SHP77 (cell line): ENCODE results near the gene SPCS3.
"Not testable (repeated sequence)": the region's sequence is repeated elsewhere in the genome, so short reads cannot be mapped to it uniquely, and the experiment has no call there.

Source experiments
- DNase-seq, 2 experiments: peaks; one replicate each; lab custom pipeline; 2025; lab: John Stamatoyannopoulos, UW

The SPCS3 gene

GRCh38 chr4:176319704-176320339 is at the start of gene SPCS3:
Gene SPCS3, plus strand, starts transcription at chr4:176319966. Its CDS starts 111 bp downstream, at chr4:176320077.
- peak; percentile 72 to 77 for DNase-seq

GRCh38 chr4:176270669-176271068 is 49.1 kb upstream of the SPCS3 start:
- DNase-seq = peak; percentile 19 to 30

- no peak for DNase-seq
Observed at GRCh38 chr4:176271749-176272148, 48.0 kb upstream of the SPCS3 start.

- DNase-seq = no peak
Observed at GRCh38 chr4:176272799-176273198, 47.0 kb upstream of the SPCS3 start.

- DNase-seq = no peak
Observed at GRCh38 chr4:176273736-176274135, 46.0 kb upstream of the SPCS3 start.

- DNase-seq = no peak
Observed at GRCh38 chr4:176274441-176274840, 45.3 kb upstream of the SPCS3 start.

- no peak for DNase-seq
Observed at GRCh38 chr4:176276710-176277109, 43.1 kb upstream of the SPCS3 start.

GRCh38 chr4:176277162-176277904 is 42.4 kb upstream of the SPCS3 start:
- DNase-seq = peak; percentile 31 to 42

- DNase-seq = not testable (repeated sequence)
Observed at GRCh38 chr4:176279560-176279959, 40.2 kb upstream of the SPCS3 start.

GRCh38 chr4:176286728-176287127 is 33.0 kb upstream of the SPCS3 start:
- DNase-seq = no peak

GRCh38 chr4:176287546-176287945 is 32.2 kb upstream of the SPCS3 start:
- no peak for DNase-seq

GRCh38 chr4:176288020-176288419 is 31.7 kb upstream of the SPCS3 start:
- no peak for DNase-seq

- no peak for DNase-seq
Observed at GRCh38 chr4:176289561-176289960, 30.2 kb upstream of the SPCS3 start.

GRCh38 chr4:176290520-176290919 is 29.2 kb upstream of the SPCS3 start:
- DNase-seq = no peak

GRCh38 chr4:176291748-176292147 is 28.0 kb upstream of the SPCS3 start:
- no peak for DNase-seq

GRCh38 chr4:176292920-176293319 is 26.8 kb upstream of the SPCS3 start:
- no peak for DNase-seq

- DNase-seq = no peak
Observed at GRCh38 chr4:176293660-176294059, 26.1 kb upstream of the SPCS3 start.

GRCh38 chr4:176295907-176296306 is 23.9 kb upstream of the SPCS3 start:
- not testable (repeated sequence) for DNase-seq

GRCh38 chr4:176298664-176299063 is 21.1 kb upstream of the SPCS3 start:
- DNase-seq = no peak

GRCh38 chr4:176300036-176300435 is 19.7 kb upstream of the SPCS3 start:
- no peak for DNase-seq

- DNase-seq = no peak
Observed at GRCh38 chr4:176300565-176300964, 19.2 kb upstream of the SPCS3 start.

- no peak for DNase-seq
Observed at GRCh38 chr4:176302283-176303275, 17.2 kb upstream of the SPCS3 start.
